AG09319 (cell line): Measurements from ENCODE around the gene PEX11B.

Experiments
- DNase-seq: peaks from one replicate; pipeline ENCODE4 v3.0.0-alpha.2; 2010; ENCODE audit warnings: low read depth; ENCODE audit errors: extremely low read depth
- TF ChIP-seq, protein P1 (sequence below): IDR thresholded peaks from 2 replicates; pipeline ENCODE4 v1.5.1; 2011; ENCODE audit warnings: low read depth, mild to moderate bottlenecking, inconsistent platforms, low read length, moderate library complexity

Gene PEX11B

DNA sequence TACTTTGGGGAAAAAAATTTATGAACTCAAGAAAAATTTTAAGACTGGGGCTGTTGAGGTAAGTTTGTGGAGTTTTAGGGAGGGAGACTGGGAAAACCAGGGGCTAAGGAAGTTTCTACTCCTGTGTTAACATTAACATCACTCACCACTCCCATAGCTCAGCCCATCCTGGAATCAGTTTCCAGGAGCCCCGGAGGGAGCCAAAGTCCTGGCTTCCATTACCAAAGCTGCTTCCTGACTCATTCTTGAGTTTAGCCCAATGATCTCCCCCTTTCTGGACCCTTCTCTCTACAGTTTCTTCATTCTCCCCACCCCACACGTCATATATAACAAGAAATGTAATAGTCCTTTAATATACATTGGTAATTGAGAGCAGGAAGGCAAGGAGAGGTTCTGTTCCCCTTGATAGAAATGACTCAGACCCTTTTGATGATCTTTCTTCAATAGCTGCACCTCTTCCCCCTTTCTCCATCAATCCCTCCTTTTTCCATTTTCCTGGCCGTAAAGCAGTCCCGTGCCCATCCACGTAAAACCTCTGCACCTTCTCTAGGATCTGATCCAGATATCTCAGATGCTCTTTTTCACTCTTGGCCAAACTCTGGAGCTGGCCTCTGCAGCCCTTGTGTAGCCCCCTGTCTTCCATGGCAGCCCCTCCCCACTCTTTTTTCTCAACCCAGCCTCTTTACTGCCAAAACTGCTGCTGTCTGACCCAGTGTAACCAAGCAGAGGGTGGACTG is 55.1 kb downstream of the PEX11B start:
- TF ChIP-seq, protein P1, sequence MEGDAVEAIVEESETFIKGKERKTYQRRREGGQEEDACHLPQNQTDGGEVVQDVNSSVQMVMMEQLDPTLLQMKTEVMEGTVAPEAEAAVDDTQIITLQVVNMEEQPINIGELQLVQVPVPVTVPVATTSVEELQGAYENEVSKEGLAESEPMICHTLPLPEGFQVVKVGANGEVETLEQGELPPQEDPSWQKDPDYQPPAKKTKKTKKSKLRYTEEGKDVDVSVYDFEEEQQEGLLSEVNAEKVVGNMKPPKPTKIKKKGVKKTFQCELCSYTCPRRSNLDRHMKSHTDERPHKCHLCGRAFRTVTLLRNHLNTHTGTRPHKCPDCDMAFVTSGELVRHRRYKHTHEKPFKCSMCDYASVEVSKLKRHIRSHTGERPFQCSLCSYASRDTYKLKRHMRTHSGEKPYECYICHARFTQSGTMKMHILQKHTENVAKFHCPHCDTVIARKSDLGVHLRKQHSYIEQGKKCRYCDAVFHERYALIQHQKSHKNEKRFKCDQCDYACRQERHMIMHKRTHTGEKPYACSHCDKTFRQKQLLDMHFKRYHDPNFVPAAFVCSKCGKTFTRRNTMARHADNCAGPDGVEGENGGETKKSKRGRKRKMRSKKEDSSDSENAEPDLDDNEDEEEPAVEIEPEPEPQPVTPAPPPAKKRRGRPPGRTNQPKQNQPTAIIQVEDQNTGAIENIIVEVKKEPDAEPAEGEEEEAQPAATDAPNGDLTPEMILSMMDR: no peak
- no peak for DNase-seq
